ENCODE measurements around the gene TGOLN2. TPM values are rescaled to one million over a fixed set of nuclear protein-coding genes. Genes with fewer than 3 reads are reported as not detected.

TGOLN2 gene
- total and polyA plus RNA-seq, 4 donors = 56.7 to 114 (median 67.5) TPM

DNA sequence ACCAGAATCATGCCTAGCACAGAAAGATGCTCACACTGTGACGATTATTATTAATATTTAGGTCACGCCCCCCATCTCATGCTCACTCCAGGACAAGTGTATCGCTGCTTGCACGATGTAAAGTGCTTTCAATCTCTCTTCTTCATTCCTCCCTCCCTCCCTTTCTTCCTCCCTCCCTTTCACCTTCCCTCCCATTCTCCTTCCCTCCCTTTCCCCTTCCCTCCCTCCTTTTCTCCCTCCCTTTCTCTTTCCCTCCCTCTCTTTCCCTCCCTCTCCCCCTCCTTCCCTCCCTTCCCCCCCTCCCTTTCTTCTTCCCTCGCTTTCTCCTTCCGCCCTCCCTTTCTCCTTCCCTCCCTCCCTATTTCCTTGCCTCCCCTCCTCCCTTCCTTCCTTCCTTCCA is 19.6 kb downstream of the TGOLN2 start:
- no peak overlapping the region for H3K4me3 ChIP-seq (ENCODE audit: low read depth in 1 of 3, low read length in 3 of 3)
- DNase-seq (ENCODE audit: low spot score) = no peak
- peaks cover 5 to 17% (median 13%) of the 10 kb centered on the region in 4 donors for H3K4me1 ChIP-seq (ENCODE audit: control insufficient read depth in 4 of 4, insufficient read depth in 4 of 4, low read length in 3 of 4)
- peaks cover 0 to 13% (median 3%) of the 10 kb centered on the region in 4 donors for H3K36me3 ChIP-seq (ENCODE audit: control insufficient read depth in 4 of 4, insufficient read depth in 3 of 4, low read depth in 1 of 4, low read length in 3 of 4)
- WGBS = 88% methylated on average over 6 of the region's 6 CpGs
- H3K27me3 ChIP-seq (ENCODE audit: control insufficient read depth in 4 of 4, insufficient read depth in 4 of 4, low read length in 3 of 4) = no peaks in the 10 kb centered on the region
- H3K27ac ChIP-seq (ENCODE audit: low read depth in 1 of 2, low read length in 2 of 2) = no peak overlapping the region
- no peak overlapping the region for H3K9ac ChIP-seq (ENCODE audit: low read depth in 1 of 2, low read length in 2 of 2)
- no peak for TF ChIP-seq GABPA (IDR thresholded peaks at IDR 0.05 in 1 of 2, conservative IDR thresholded peaks at IDR 0.05 in 1 of 2)
- TF ChIP-seq, protein P1, sequence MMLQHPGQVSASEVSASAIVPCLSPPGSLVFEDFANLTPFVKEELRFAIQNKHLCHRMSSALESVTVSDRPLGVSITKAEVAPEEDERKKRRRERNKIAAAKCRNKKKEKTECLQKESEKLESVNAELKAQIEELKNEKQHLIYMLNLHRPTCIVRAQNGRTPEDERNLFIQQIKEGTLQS (IDR thresholded peaks at IDR 0.05) = no peak
- TF ChIP-seq EGR1 (IDR thresholded peaks at IDR 0.05; ENCODE audit: low read depth in 2 of 2) = no peak
- TF ChIP-seq RAD21 (IDR thresholded peaks at IDR 0.05) = no peak
- TF ChIP-seq YY1 (IDR thresholded peaks at IDR 0.05) = no peak
- TF ChIP-seq, protein P2, sequence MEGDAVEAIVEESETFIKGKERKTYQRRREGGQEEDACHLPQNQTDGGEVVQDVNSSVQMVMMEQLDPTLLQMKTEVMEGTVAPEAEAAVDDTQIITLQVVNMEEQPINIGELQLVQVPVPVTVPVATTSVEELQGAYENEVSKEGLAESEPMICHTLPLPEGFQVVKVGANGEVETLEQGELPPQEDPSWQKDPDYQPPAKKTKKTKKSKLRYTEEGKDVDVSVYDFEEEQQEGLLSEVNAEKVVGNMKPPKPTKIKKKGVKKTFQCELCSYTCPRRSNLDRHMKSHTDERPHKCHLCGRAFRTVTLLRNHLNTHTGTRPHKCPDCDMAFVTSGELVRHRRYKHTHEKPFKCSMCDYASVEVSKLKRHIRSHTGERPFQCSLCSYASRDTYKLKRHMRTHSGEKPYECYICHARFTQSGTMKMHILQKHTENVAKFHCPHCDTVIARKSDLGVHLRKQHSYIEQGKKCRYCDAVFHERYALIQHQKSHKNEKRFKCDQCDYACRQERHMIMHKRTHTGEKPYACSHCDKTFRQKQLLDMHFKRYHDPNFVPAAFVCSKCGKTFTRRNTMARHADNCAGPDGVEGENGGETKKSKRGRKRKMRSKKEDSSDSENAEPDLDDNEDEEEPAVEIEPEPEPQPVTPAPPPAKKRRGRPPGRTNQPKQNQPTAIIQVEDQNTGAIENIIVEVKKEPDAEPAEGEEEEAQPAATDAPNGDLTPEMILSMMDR (IDR thresholded peaks at IDR 0.05; ENCODE audit: low read depth, low read length, missing input control) = no peak
- TF ChIP-seq, protein P3, sequence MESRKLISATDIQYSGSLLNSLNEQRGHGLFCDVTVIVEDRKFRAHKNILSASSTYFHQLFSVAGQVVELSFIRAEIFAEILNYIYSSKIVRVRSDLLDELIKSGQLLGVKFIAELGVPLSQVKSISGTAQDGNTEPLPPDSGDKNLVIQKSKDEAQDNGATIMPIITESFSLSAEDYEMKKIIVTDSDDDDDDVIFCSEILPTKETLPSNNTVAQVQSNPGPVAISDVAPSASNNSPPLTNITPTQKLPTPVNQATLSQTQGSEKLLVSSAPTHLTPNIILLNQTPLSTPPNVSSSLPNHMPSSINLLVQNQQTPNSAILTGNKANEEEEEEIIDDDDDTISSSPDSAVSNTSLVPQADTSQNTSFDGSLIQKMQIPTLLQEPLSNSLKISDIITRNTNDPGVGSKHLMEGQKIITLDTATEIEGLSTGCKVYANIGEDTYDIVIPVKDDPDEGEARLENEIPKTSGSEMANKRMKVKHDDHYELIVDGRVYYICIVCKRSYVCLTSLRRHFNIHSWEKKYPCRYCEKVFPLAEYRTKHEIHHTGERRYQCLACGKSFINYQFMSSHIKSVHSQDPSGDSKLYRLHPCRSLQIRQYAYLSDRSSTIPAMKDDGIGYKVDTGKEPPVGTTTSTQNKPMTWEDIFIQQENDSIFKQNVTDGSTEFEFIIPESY (IDR thresholded peaks at IDR 0.05) = no peak
- TF ChIP-seq HNF4A (conservative IDR thresholded peaks at IDR 0.05) = no peak
- no peak for TF ChIP-seq HNF4G (IDR thresholded peaks at IDR 0.05)
- TF ChIP-seq, protein P4, sequence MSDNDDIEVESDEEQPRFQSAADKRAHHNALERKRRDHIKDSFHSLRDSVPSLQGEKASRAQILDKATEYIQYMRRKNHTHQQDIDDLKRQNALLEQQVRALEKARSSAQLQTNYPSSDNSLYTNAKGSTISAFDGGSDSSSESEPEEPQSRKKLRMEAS (IDR thresholded peaks at IDR 0.05) = no peak
- TF ChIP-seq NR2F2 (IDR thresholded peaks at IDR 0.05) = no peak
- TF ChIP-seq, protein P5, sequence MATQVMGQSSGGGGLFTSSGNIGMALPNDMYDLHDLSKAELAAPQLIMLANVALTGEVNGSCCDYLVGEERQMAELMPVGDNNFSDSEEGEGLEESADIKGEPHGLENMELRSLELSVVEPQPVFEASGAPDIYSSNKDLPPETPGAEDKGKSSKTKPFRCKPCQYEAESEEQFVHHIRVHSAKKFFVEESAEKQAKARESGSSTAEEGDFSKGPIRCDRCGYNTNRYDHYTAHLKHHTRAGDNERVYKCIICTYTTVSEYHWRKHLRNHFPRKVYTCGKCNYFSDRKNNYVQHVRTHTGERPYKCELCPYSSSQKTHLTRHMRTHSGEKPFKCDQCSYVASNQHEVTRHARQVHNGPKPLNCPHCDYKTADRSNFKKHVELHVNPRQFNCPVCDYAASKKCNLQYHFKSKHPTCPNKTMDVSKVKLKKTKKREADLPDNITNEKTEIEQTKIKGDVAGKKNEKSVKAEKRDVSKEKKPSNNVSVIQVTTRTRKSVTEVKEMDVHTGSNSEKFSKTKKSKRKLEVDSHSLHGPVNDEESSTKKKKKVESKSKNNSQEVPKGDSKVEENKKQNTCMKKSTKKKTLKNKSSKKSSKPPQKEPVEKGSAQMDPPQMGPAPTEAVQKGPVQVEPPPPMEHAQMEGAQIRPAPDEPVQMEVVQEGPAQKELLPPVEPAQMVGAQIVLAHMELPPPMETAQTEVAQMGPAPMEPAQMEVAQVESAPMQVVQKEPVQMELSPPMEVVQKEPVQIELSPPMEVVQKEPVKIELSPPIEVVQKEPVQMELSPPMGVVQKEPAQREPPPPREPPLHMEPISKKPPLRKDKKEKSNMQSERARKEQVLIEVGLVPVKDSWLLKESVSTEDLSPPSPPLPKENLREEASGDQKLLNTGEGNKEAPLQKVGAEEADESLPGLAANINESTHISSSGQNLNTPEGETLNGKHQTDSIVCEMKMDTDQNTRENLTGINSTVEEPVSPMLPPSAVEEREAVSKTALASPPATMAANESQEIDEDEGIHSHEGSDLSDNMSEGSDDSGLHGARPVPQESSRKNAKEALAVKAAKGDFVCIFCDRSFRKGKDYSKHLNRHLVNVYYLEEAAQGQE (IDR thresholded peaks at IDR 0.05) = no peak
- TF ChIP-seq SP1 (IDR thresholded peaks at IDR 0.05) = no peak
- TF ChIP-seq TAF1 (conservative IDR thresholded peaks at IDR 0.05) = no peak
- TF ChIP-seq JUND (IDR thresholded peaks at IDR 0.05) = no peak
- TF ChIP-seq RXRA (IDR thresholded peaks at IDR 0.05) = no peak
- no peak for TF ChIP-seq FOXA2 (IDR thresholded peaks at IDR 0.05)
- no peak for TF ChIP-seq FOXA1 (IDR thresholded peaks at IDR 0.05)
- H3K9me3 ChIP-seq (ENCODE audit: control insufficient read depth in 4 of 4, low read length in 3 of 4) = no peaks in the 10 kb centered on the region
